GM10248 (cell line): ENCODE measurements around the gene HMCN2.

Experiments used
- CTCF ChIA-PET: fragments of 300-600 bp; sonication (Branson Sonifier 250); formaldehyde crosslinking; extraction: SDS; loops from one replicate; lab custom pipeline; 2021; ENCODE audit warnings: antibody characterized with exemption; lab: Yijun Ruan, JAX
- POLR2A ChIA-PET: fragments of 350-650 bp; sonication (Branson Sonifier 250); formaldehyde crosslinking; extraction: SDS; loops from one replicate; lab custom pipeline; 2020; ENCODE audit warnings: antibody characterized with exemption; lab: Yijun Ruan, JAX
- DNase-seq: peaks from one replicate; pipeline ENCODE4 v3.0.0; 2012; ENCODE audit errors: extremely low spot score
- CTCF ChIP-seq: IDR thresholded peaks from 2 replicates; pipeline ENCODE4 v1.5.1; 2012; ENCODE audit warnings: mild to moderate bottlenecking, low read depth; ENCODE audit errors: extremely low read depth, missing control alignments, control extremely low read depth

The HMCN2 gene

GRCh38 chr9:130451509-130452388, 186.2 kb downstream of the HMCN2 start:
- CTCF ChIA-PET: interaction anchor here (1.2 kb wide), 2 partner anchors 230 to 232 kb away, joined by 3 read pairs; no protein-coding TSS in a partner anchor
- DNase-seq: no peak
- TF ChIP-seq CTCF: peak; percentile 9
- POLR2A ChIA-PET: no interaction called here

GRCh38 chr9:130452835-130453234, 187.3 kb downstream of the HMCN2 start:
- no peak for TF ChIP-seq CTCF
- no peak for DNase-seq
- ChIA-PET POLR2A (no interaction called here), CTCF (interaction anchor here (1.2 kb wide), 2 partner anchors 229 to 231 kb away, joined by 3 read pairs; no protein-coding TSS in a partner anchor)

- ChIA-PET CTCF (interaction anchor here (0.8 to 1.2 kb wide), 3 partner anchors 228 to 231 kb away, joined by 3 to 6 read pairs (median 5); no protein-coding TSS in a partner anchor), POLR2A (no interaction called here)
- TF ChIP-seq CTCF: no peak
- no peak for DNase-seq
Measured at GRCh38 chr9:130453487-130453886, 187.9 kb downstream of the HMCN2 start.

GRCh38 chr9:130454096-130454811, 188.7 kb downstream of the HMCN2 start:
- ChIA-PET POLR2A (no interaction called here), CTCF (interaction anchor here (0.8 to 1.2 kb wide), 2 partner anchors 228 to 230 kb away, joined by 5 to 6 read pairs; no protein-coding TSS in a partner anchor)
- DNase-seq: no peak

GRCh38 chr9:130454812-130455325, 189.3 kb downstream of the HMCN2 start:
- DNase-seq: no peak
- TF ChIP-seq CTCF: no peak
- ChIA-PET CTCF (interaction anchor here (1.2 kb wide), 1 partner anchor 228 kb away, joined by 6 read pairs; no protein-coding TSS in a partner anchor), POLR2A (no interaction called here)

More at GRCh38 chr9:130454096-130454811, 188.7 kb downstream of the HMCN2 start:
- no peak for TF ChIP-seq CTCF
